NT2/D1 (cell line): ENCODE measurements around the gene LYRM4.

ENCODE experiments used
- DNase-seq: peaks from one replicate; pipeline ENCODE4 v3.0.0-alpha.2; 2011; ENCODE audit warnings: low read depth, low spot score
- H3K27me3 ChIP-seq: 2 replicates; pipeline ENCODE4 v1.6.0; 2011; ENCODE audit warnings: mild to moderate bottlenecking; ENCODE audit not compliant: insufficient read length, insufficient read depth
- H3K36me3 ChIP-seq: 2 replicates; pipeline ENCODE4 v1.6.1; 2011; ENCODE audit warnings: mild to moderate bottlenecking, low read length, mixed read lengths; ENCODE audit not compliant: insufficient read depth, insufficient read length
- H3K4me1 ChIP-seq: 2 replicates; pipeline ENCODE4 v1.5.1; 2011; ENCODE audit not compliant: insufficient read depth, insufficient read length
- H3K4me3 ChIP-seq: 2 replicates; pipeline ENCODE4 v1.5.1; 2011; ENCODE audit warnings: low read depth; ENCODE audit not compliant: insufficient read length
- H3K9ac ChIP-seq: 2 replicates; pipeline ENCODE4 v1.6.0; 2011; ENCODE audit warnings: low read depth; ENCODE audit not compliant: insufficient read length
- H3K9me3 ChIP-seq: 2 replicates; pipeline ENCODE4 v1.5.1; 2011; ENCODE audit warnings: mild to moderate bottlenecking, low read length; ENCODE audit not compliant: insufficient read depth
- SUZ12 ChIP-seq: IDR thresholded peaks from 2 replicates; pipeline ENCODE4 v1.6.1; 2011; ENCODE audit not compliant: insufficient read length, insufficient read depth; ENCODE audit errors: extremely low read depth
- YY1 ChIP-seq: IDR thresholded peaks from 2 replicates; pipeline ENCODE4 v1.6.1; 2011; ENCODE audit not compliant: insufficient read length, insufficient read depth
- ZNF274 ChIP-seq: IDR thresholded peaks from 2 replicates; pipeline ENCODE4 v1.6.1; 2011; ENCODE audit warnings: mild to moderate bottlenecking, low read depth, low read length

LYRM4 gene

DNA sequence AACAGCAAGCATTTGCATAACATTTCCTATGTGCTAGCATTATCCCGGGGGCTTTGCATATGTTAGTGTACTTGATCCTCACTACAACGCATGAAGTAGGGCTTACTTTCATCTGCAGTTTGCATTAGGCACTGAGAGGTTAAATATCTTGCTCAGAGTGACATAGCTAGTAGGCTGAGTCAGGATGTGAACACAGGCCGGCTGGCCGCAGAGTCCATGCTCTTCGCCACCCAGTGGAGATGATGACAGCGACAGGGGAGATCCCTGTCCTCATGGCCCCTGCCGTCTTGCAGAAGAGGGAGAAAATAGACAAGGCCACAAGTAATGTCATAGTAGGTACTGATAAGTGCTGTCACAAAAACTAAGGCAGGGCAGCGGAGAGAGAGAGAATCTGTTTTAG, 46.9 kb downstream of the LYRM4 start:
- Histone ChIP-seq H3K27me3 (no peaks in the 10 kb centered on the region), H3K36me3 (peaks cover 34% of the 10 kb centered on the region), H3K4me3 (no peak overlapping the region), H3K9me3 (no peaks in the 10 kb centered on the region), H3K4me1 (no peaks in the 10 kb centered on the region), H3K9ac (no peak overlapping the region)
- no peak for TF ChIP-seq YY1
- TF ChIP-seq SUZ12 = no peak
- TF ChIP-seq ZNF274 = no peak
- DNase-seq = no peak

GRCh38 chr6:5211492-5211891, 49.3 kb downstream of the LYRM4 start:
- no peaks in the 10 kb centered on the region for H3K4me1 ChIP-seq
- TF ChIP-seq YY1 (no peak), SUZ12 (no peak), ZNF274 (no peak)
- DNase-seq = no peak
- no peaks in the 10 kb centered on the region for H3K27me3 ChIP-seq
- peaks cover 35% of the 10 kb centered on the region for H3K36me3 ChIP-seq
- H3K4me3 ChIP-seq = no peak overlapping the region
- no peaks in the 10 kb centered on the region for H3K9me3 ChIP-seq
- no peak overlapping the region for H3K9ac ChIP-seq

DNA sequence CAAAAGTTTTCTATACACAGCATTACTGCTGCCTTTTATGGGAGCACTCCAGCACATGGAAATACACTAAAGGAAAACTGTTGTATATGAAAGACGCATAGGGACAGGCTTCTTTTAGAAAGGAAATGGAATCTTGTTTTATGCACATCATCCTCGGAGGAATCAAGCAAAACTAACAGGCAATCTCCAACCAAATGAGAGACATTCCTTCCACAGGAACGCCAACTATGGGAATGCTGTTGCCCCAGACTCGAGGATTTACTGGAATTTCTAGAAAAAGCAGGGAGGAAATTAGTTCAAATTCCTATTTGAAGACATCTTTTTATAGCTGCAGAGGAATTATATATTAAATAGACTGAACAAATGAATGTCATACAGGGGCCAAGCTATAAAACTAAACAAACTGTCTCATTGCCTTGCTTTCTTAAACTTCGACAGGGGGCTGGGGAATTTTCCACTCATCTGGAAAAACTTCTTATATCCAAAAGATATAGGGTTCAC, 52.2 kb downstream of the LYRM4 start:
- H3K4me1 ChIP-seq = no peaks in the 10 kb centered on the region
- no peak overlapping the region for H3K4me3 ChIP-seq
- no peaks in the 10 kb centered on the region for H3K27me3 ChIP-seq
- H3K9ac ChIP-seq = no peak overlapping the region
- TF ChIP-seq YY1 (no peak), ZNF274 (no peak), SUZ12 (no peak)
- peaks cover 13% of the 10 kb centered on the region for H3K36me3 ChIP-seq
- DNase-seq = no peak
- H3K9me3 ChIP-seq = no peaks in the 10 kb centered on the region

DNA sequence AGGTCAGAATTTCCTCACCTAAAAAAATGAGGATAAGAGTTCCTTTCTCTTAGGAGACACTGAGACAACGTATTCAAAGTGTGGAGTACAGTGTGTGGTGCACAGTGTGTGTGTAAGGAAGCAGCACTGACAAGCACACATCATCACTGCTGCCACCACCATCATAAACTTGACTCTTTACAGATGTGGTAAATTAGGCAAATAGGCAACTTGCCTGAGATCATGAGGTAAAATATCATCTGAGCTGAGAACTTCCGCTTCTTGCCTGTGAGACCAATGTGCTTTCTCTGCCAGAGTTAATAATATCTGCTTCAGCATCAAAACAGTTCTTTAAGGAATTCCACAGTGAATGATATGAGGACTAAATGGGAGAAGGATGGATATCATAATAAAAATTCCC, 52.7 kb downstream of the LYRM4 start:
- peaks cover 12% of the 10 kb centered on the region for H3K36me3 ChIP-seq
- TF ChIP-seq YY1 (no peak), ZNF274 (no peak), SUZ12 (no peak)
- H3K9ac ChIP-seq = no peak overlapping the region

GRCh38 chr6:5206920-5207561, 53.7 kb downstream of the LYRM4 start:
- no peak overlapping the region for H3K9ac ChIP-seq

More for the DNA sequence above, 52.7 kb downstream of the LYRM4 start:
- no peak overlapping the region for H3K4me3 ChIP-seq
- H3K9me3 ChIP-seq = no peaks in the 10 kb centered on the region
- DNase-seq = no peak
- H3K27me3 ChIP-seq = no peaks in the 10 kb centered on the region
- no peaks in the 10 kb centered on the region for H3K4me1 ChIP-seq

DNA sequence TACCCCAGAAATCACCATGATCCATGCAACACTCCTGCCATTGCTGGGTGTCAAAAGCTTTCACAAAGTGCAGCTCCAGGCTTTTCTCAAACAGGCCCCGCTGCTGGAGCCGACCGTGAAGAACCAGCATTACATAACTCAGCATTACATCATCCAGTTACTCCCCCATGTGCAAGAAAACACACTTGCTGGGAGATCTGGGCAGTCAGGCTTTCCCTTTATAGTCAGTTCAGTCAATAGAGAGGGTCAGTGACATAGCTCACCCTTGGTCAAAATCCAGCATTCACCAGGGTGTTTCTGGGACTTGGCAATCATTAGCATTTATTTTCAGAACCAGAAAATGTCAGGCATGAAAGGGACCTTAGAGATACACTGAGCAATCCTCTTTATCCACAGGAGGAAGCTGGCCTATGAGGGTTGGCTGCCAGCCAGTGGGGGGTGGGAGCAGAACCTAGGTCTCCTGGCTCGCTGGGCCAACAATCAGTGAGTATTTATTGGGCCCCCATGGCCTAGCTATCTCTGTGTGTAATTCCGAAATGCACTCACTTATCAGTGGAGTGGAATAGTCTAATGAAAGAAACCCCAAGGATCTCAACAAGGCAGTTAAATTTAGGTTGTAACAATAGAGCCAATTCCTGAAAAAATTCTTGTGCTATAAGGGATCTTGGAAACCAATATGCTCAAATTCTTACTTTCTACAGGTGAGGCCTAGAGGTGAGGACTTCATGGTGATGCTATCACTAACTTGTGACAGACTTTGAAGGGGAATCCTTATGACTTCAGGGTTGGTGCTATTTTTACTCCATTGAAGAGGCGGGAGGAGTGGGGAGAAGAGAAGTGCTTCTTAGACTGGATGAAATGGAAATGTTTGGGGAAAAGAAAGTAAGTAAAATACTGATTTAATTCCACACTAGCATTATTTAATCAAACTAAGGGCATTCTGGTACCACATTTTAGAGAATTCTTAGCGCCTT, 54.6 kb downstream of the LYRM4 start:
- no peak for DNase-seq

More at GRCh38 chr6:5206920-5207561, 53.7 kb downstream of the LYRM4 start:
- Histone ChIP-seq H3K4me3 (no peak overlapping the region), H3K36me3 (peaks cover 13% of the 10 kb centered on the region), H3K27me3 (no peaks in the 10 kb centered on the region), H3K4me1 (no peaks in the 10 kb centered on the region), H3K9me3 (no peaks in the 10 kb centered on the region)
- TF ChIP-seq SUZ12 (no peak), YY1 (no peak), ZNF274 (no peak)
- DNase-seq = no peak

GRCh38 chr6:5205035-5205507, 55.7 kb downstream of the LYRM4 start:
- H3K36me3 ChIP-seq = peaks cover 18% of the 10 kb centered on the region
- TF ChIP-seq YY1 (no peak), ZNF274 (no peak), SUZ12 (no peak)
- H3K27me3 ChIP-seq = no peaks in the 10 kb centered on the region
- H3K9ac ChIP-seq = no peak overlapping the region
- H3K9me3 ChIP-seq = no peaks in the 10 kb centered on the region
- H3K4me1 ChIP-seq = no peaks in the 10 kb centered on the region
- H3K4me3 ChIP-seq = no peak overlapping the region
- DNase-seq = no peak

More for the DNA sequence above, 54.6 kb downstream of the LYRM4 start:
- peaks cover 18% of the 10 kb centered on the region for H3K36me3 ChIP-seq
- no peak overlapping the region for H3K9ac ChIP-seq
- no peaks in the 10 kb centered on the region for H3K9me3 ChIP-seq
- TF ChIP-seq YY1 (no peak), ZNF274 (no peak), SUZ12 (no peak)
- no peaks in the 10 kb centered on the region for H3K27me3 ChIP-seq
- H3K4me1 ChIP-seq = no peaks in the 10 kb centered on the region
- no peak overlapping the region for H3K4me3 ChIP-seq
